NCI-H1417 (cell line): ENCODE data around the gene NDUFV3.
"Not testable (repeated sequence)": the region's sequence is repeated elsewhere in the genome, so short reads cannot be mapped to it uniquely, and the experiment has no call there.

Source experiments
- DNase-seq, 3 experiments: peaks; one replicate each; lab custom pipeline; 2025; lab: John Stamatoyannopoulos, UW

The NDUFV3 gene

DNA sequence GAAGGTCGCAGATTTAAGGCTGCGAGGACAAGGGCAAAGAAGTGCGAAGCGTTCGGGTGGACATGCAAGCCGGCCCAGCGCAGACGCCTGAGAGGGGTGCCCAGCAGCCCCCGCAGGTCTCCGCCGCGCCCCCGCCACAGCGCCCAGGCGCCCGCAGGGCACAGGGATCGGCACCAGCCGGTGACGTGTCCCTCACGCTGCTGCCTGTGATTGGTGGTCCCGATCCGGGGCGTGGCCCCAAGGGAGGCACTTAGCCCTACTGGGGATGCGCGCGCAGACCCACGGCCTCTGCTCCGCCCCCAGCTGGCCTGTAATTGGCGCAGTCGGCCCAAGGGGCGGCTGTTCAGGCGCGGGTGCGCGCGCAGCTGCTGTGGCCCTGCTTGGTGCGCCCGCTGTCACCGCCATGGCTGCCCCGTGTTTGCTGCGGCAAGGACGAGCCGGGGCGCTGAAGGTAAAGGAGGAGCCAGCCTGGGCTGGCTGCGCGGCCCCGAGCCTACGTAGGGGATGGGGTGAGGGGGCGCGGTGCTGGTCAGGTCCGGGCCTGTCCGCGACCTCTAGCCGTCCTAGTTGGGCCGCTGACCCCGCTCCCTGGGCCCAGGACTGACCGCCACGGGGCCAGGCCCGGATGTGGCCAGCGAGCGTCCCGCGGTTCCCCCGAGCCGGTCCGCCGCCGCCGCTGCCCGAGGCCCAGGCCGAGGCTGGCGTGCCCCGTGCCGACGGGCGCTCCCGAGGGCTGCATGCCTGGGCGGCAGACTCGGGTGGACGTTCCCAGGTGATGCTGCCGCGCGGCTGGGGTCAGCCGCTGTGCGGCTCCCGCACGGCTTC lies at the start of gene NDUFV3:
Gene NDUFV3 (plus strand): TSS at position 379 of the 825 bp plus-strand sequence. CDS start 25 bp downstream, at position 404.
- DNase-seq = peak; percentile 100

DNA sequence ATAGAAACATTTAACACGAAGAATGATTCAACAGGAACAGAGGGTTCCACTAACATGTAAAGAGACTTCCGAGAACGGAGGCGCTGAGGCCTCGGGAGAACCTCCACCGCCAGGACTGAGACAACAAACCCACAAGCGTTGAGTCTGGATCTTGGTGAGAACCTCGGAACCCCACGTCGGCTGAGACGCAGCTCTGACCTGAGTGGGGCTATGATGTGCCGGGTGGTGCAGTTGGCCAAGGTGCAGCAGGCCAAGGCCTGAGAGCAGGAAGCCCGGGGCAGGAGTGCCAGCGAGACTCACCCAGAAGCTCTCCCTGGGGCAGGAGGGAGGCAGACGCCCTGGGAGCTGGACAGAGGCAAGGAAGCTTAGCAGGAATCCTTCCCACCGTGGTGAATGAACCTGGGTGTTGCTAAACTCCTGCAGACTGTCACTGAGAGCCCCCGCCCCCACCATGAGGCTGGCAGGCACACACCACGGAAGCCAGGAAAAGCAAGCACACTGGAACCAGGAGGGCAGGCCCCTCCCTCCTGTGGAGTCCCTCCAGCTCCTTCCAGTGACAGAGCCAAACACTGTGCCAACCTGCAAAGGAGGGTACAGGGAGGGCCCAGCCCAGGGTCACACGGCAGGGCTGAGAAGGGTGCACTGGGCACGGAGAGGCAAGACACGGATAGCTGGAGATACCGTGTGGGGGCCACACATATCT lies 48.5 kb upstream of the NDUFV3 start:
- DNase-seq = no peak

DNA sequence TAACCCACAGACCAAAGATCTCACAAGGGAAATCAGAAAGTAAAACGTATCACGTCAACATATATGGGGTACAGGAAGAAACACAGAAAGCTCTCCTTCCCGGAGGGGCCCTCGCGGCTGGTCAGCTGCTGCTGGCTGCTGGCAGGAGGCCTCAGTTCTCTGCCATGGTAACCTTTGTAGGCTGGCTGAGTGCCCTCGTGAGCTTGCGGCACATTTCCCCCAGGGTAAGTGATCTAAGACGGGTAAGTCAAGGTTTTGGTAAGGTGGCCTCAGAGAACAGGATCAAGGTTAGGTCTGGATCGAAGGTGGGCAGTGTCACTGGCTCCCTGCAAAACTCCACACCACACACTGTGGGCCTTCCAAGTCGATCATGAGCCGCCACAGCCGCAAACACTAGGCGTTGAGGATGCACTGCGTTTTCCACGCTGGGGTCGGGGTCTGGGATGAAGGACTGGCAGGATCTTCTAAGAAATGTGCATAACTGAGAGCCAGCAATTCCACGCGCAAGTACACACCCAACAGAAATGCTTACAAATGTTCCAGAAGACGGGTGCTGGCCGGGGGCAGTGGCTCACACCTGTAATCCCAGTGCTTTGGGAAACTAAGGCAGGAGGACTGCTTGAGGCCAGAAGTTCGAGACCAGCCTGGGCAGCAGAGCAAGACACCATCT lies 47.7 kb upstream of the NDUFV3 start:
- DNase-seq = peak in 1 of 3 experiments; percentile 45

DNA sequence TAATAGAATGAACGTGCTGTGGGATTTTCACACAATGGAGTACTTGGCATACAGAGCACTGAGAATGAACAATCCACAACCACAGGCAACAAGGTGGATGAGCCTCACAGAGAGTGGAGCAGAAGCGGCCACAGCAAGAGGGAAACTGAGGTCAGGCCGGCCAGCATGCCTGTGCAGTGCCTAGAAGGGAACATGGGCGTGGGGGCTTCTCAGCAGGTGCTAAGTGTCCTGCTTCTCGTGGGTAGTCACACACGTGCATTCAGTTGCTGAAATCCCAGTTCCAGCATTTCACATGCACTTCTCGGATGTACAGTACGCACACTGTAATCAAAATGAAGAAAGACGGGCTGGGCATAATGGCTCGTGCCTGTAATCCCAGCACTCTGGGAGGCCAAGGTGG lies 46.9 kb upstream of the NDUFV3 start:
- DNase-seq = no peak

DNA sequence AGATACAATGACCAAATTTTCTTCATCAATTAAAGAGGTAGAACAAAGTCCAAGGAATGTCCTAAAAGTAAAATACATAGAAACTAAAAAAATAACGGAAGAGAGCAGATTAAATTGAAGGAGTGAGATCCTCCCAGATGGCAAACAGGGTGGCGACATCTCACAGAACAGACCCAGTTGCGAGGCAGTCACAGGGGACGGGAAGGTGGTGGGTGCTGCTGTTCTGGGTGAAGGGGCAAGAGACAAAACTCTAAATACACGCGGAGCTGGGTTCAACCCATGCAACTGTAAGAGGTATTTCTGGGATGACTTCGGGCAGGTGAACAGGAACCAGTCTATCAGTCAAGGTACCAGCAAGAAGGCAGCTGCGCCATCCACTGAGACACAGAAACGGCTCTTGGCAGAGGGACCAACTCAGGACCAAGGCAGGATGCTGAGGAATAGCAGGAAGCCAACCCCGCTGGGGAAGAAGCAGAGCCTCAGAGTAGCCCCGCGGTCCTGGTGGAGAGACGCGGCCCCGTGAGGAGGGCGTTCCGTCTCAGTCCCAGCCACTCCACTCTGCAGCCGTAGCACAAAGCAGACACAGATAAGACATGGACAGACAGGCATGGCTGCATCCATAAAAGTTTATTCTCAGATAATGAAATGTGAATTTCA lies 45.9 kb upstream of the NDUFV3 start:
- no peak for DNase-seq

DNA sequence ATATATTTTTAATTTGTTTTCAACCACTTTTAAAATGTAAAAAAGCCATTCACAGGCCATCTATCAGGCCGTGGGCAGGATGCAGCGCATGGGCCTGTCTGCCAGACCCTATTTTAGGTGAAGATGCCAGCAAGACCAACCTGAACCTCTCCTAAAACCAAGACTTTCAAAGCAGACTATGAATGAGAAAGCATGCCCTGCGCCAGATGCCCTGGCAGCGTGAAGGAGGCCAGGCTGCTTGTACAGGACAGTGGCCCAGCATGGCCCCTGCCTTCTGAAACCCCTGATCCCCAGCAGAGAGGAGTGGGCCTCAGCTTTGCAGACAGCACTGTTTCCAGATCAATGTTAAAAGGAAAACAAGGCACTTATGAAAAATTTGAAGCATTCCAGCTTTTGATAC lies 45.4 kb upstream of the NDUFV3 start:
- no peak for DNase-seq

DNA sequence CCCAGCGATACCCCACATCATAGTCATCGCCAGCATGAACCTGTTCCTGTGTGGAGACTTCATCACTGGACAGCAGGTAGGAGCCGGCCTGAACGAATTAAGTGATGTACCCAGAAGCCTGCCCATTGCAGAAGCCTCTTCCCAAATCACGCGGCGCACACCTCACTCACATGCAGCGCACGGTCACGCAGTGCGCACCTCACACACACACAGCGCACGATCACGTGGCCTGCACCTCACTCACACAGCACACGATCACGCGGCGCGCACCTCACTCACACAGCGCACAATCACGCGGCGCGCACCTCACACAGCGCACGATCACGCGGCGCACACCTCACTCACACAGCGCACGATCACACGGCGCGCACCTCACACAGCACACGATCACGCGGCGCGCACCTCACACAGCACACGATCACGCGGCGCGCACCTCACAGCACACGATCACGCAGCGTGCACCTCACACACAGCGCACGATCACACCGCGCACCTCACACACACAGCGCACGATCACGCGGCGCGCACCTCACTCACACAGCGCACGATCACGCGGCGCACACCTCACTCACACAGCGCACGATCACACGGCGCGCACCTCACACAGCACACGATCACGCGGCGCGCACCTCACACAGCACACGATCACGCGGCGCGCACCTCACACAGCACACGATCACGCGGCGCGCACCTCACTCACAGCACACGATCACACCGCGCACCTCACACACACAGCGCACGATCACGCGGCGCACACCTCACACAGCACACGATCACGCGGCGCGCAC lies 44.8 kb upstream of the NDUFV3 start:
- DNase-seq = not testable (repeated sequence)

DNA sequence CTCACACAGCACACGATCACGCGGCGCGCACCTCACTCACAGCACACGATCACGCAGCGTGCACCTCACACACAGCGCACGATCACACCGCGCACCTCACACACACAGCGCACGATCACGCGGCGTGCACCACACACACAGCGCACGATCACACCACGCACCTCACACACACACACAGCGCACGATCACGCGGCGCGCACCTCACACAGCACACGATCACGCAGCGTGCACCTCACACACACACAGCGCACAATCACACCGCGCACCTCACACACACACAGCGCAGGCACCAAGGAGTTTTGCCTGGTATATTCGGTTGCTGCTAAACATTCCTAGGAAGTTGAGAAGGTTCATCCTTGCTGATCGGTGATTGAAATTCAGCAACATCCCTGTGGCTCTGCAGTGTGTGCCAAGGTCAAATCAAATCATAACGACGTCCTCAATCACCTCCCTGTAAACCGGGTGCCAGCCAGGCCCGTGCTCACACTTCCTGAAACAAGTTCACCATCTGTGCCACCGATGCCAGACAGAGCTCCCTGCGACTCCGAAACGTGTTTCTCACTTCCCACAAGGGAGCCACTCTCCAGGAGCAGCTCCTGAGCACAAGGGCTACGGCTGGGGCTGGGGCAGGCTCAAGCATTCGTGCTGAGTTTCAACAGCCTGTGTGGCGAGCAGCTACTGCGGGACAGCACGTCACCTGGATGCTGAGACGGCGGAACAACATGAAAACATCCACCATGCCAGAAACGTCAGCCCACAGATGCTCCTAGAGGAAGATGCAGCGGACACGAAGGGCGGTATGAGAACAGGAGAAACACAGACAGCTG lies 44.0 kb upstream of the NDUFV3 start:
- DNase-seq = no peak

DNA sequence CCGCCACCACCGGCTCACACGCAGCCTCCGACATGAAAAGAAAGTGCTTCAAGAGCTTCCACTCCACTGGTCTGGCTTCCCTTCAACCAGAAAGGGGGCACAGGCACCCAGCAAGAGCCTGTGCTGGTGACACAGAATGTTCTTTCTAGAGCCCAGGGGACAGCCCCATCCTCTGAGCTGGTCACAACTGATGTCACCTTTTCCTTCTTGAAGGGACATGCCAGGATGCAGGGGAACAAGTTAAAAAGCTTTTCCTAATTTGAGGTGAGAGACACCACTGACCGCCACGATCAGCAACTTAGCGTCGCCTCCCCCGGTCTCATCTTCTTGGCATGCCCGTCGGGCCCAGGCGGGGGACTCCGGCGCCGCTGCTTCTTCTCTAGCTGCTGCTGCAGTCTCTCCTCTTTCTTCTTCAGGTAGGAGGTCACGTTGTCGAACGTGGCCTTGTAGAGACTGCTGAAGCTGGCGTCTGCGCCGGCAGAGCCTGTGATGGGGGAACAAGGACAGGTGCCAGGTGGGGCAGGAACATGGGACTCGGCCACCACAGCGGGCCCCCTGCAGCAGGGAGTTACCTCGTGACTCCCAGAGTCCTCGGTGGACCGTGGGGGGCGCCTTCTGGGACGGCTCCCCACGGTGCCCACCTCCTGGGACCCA lies 43.2 kb upstream of the NDUFV3 start:
- DNase-seq = no peak

DNA sequence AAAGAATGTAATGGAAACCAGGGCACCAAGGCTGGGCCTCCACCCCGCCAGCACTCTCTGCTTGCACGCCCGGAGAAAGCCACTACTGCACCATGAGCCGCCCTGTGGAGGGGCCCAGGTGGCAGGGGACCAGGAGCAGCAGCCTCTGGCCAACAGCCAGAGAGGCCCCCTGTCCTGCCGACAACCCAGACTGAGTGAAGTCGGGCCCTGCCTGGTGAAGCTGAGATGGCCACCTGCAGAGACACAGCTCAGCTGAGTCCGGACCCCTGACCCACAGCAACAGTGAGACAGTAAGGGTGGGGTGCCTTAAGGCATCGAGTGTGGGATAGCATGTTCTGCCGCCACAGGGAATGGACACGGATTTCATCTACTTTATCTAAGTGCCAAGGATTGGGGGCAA lies 42.6 kb upstream of the NDUFV3 start:
- no peak for DNase-seq

DNA sequence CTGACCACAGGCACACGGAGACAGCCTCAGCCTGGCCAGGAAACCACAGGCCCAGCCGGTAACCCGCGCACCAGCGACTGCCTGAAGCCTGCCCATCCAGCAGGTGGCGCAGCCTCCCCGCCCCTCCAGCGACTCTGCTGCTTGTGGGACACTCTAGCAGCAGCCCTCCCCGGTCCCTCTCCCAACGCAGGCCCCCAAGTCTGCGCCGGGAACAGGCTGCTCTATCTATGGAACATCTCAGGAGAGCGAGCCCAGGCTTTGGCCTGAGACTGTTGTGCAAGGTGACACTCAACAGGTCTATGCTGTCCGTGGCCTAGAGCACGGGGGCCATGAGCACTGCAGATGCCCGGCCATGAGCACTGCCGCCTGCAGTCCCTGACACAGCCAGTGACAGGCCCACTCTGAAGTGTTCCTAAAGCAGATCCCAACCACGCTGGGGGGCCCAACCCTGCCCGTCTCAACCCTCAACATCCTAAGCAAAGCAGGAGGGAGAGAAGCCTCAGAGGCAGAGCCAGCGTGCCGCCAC lies 42.2 kb upstream of the NDUFV3 start:
- no peak for DNase-seq

DNA sequence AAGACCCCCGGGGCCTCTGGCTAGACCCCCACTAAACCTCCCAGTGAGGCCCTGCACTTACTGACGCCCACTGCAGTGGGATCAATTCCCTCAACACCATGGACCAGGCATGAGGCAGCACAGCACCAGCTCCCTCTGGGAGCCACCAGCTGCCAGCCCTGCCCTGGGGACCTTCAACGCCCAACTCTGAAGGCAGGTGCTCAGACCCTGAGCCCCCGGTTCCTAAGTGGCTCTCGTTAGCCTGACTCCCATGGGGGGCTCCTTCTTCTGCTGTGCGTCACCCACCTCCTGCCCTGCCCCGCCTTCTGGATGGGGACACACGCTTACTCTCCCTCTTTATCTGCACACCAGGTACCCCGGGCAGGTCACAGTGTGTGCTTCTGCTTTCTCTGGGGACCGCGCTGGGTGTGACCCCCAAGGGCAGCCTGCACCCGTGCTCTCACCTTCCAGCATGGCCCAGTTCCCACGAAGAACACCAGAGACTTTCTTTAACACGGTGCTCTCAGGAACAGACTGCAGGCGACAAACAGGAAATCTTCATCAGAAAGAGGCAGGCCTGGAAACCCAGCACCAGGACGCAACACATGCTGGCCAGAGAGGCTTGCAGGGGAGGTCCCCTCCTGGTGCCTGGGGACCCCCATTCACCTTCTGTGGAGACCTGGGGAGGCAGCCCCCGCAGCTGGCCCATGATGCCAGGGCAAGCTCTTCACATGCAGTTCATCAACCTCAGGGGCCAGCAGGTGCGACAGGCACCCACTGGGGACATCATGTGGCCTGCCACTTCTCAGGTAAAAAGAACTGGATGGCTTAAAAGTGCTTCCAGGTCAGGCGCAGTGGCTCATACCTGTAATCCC lies 41.1 kb upstream of the NDUFV3 start:
- DNase-seq = no peak

DNA sequence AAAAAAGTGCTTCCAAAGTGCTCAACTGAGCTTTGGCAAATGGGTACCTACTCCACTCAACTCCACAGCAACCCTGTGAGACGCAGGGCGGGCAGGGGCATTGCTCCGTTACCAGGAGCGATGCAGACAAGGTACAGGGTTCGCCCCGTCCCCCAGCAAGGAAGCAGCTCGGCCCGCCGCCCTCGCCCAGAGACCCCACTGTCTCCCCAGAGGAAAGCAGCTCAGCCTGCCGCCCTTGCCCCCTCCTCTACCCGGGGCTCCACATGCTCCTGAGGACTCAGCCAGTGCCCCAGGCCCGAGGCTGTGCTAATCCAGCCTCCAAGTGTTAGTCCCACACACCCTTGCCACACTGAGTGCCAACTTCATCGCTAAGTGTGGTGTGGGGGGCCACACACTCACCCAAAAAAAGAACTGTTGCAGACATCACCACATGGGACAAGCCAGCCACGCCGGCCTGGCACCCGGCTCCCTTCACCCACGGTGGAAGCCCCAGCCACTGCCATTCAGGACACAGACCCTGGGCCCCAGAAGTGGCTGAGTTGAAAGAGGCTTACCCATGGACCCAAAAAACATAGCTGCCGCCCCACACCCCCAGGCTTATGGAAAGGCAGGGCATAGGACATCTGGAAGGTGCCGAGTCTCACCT lies 40.1 kb upstream of the NDUFV3 start:
- DNase-seq = no peak

DNA sequence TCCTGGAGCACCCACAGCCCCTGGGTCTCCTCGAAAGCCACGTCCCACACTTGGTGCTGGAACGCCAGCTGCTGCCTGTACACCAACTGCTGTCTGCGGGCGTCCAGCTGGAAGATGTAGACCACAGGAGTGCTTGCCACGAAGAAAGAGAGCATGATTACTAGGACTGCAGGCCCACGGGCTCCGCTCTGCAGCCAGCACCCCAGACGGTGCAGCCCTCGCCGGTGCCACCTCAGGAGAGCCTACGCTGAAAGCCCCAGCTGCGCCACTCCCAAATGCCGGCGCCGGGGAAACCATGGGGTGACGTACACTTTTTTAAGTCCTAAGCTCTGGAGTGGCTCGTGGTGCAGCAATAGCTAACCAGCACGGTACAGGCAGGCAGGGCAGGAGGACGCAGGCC lies 39.5 kb upstream of the NDUFV3 start:
- DNase-seq = no peak

DNA sequence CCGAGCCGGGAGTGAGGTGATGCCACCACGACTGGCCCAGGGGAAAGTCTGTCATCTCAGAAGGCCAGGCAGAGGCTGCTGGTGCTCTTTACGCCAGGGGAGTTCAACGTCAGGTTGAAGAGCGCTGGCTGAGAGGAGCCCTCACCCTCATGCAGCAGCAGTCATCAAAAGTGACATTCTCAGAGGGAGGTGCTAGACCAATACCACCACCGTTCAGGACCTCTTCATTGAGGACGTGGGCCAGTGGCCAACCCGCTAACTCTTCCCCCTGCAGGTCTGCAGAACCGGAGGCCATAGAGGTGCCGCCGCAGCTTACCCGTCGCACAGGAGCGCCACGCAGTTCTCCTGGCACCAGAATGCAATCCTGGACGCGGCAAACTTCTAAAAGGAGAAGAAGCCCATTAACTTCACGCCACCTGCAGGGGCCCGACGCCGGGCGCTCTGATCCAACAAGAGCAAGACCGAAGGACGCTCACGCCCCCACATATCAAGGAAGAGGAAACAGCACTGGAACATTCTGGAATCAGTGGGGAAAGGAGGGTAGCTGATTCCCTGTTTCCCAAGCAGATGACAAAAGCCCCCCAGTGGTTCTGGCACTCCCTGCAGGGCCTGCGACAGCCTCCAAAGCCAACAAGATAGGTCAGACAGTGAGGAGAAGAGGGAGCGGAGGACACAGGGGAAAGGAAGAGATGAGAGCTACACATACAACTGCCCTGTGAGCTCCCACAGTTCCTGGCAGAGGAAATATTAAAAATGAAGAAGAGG lies 38.7 kb upstream of the NDUFV3 start:
- no peak for DNase-seq

DNA sequence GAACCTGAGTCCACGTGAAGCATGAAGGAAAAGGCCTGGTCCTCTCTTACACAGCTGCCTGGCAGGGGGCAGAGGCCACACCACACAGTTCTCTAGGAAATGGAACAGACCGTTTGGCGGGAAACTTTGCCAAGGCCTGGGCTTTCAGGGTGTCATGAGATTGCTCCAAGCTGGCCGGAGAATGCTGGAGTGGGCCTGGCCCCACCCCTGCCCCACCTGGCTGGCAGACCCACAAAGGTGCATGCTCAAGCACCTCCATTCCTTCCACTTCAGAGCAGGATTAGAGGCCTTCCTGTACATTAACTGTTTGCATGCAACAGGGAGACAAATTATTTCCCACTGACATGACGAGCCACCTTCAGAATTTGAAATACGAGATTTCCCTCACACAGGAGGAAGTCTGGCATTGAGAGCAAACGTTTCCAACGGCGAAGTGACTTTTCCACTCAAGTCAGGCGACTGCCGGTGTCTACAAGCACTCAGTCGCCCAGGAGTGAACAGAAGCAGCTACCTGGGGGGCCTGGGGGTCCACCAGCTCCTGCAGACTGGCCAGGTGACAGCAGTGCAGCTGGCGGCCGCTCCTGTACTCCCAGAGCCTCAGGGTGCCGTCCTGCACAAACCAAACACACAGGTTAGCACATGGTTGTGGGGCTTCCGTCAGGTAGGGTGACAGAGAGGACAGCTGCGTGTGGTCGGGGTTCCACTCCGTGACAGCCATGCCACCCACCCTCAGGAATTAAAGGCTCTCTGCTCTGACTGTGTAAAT lies 37.8 kb upstream of the NDUFV3 start:
- DNase-seq = no peak

DNA sequence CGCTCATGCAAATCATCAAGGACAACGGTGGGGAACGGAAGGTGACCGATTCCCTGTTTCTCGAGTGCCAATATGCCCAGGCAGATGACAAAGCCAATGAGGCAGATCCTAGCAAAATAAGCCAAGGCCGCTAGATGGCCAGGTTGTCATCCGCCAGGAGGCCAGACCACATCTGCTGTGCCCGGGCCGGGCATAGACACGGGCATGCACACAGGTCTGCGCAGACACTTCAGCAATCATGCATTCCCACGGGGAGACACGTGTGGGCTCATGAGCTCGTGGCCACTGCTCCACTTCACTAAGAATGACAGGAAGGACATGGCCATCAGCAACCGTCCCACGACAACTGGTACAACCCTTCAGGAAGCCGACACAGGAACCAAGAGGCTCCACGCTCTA lies 37.2 kb upstream of the NDUFV3 start:
- no peak for DNase-seq
